ENCODE measurements around the gene HTRA2. TPM values are rescaled to one million over a fixed set of nuclear protein-coding genes. Genes with fewer than 3 reads are reported as not detected.
A peak's percentile ranks its signal among the peaks of the same experiment; 100 is the strongest.

HTRA2 gene
- total and polyA plus RNA-seq, 3 experiments from 2014 or later, result 26.0 to 82.1 (median 81.0) TPM

DNA sequence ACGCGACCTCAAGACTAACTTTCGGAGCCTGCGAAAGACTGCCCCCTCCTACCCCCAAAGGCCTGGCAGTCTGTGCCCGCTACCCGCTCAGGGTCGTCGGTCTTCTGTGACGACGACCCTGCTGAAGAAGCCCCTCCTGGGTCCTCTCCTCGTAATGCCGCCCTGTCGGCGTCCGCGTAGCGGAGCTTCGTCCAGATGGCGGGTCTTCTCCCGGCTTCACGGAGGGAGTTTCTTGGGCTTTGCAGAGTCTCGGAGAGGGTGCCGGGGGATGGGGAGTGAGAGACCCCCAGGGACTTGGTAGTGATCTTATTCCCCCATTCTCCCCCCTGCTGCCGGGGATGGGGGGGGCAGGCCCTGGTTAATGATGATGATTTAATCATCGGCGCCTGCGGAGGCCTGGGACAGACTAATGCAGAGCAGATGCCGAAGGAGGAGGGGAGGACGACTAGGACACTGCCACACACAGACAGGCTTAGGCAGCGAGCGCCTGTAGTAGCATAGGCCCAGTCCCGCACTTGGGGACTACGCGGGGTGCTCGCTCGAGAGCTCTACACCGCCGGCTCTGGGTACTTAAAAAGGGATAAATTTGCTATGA lies 21.7 kb upstream of the HTRA2 start:
- peak overlapping the region; percentile 95 to 100 (median 100) for H3K4me3 Mint-ChIP-seq
- peak overlapping the region; percentile 95 to 100 (median 100) for H3K27ac Mint-ChIP-seq
- H3K36me3 Mint-ChIP-seq, result peaks cover 10 to 33% (median 24%) of the 10 kb centered on the region in 3 donors
- peaks cover 35 to 57% of the 10 kb centered on the region in 2 donors for H3K27me3 Mint-ChIP-seq
- DNase-seq, result no peak
- peaks cover 36 to 59% (median 52%) of the 10 kb centered on the region in 3 donors for H3K4me1 Mint-ChIP-seq
- H3K9me3 ChIP-seq (ENCODE audit: low read length), result no peaks in the 10 kb centered on the region
- peaks cover 33% of the 10 kb centered on the region for H3K4me1 ChIP-seq (ENCODE audit: insufficient read depth, low read length)
- CTCF ChIA-PET, result interaction anchor here (1.4 to 2.4 kb wide), 2 partner anchors 23 to 27 kb away, joined by 3 to 7 read pairs; no protein-coding TSS in a partner anchor
- peaks cover 9% of the 10 kb centered on the region for H3K36me3 ChIP-seq (ENCODE audit: insufficient read depth, low read length)
- H3K9me3 Mint-ChIP-seq, result peaks cover 0 to 4% (median 0%) of the 10 kb centered on the region in 5 donors
- peak overlapping the region; percentile 100 for H3K4me3 ChIP-seq (ENCODE audit: low read length)
- H3K27me3 ChIP-seq (ENCODE audit: insufficient read depth, low read length, poor library complexity, severe bottlenecking), result peaks cover 6% of the 10 kb centered on the region
- H3K27ac ChIP-seq (ENCODE audit: low read depth, low read length), result peak overlapping the region; percentile 96
- POLR2A ChIA-PET, result interaction anchor here (0.5 to 1.9 kb wide), 3 partner anchors 8 to 298 kb away, joined by 3 to 10 read pairs (median 4); partner anchors contain the start of genes AUP1 and HTRA2

DNA sequence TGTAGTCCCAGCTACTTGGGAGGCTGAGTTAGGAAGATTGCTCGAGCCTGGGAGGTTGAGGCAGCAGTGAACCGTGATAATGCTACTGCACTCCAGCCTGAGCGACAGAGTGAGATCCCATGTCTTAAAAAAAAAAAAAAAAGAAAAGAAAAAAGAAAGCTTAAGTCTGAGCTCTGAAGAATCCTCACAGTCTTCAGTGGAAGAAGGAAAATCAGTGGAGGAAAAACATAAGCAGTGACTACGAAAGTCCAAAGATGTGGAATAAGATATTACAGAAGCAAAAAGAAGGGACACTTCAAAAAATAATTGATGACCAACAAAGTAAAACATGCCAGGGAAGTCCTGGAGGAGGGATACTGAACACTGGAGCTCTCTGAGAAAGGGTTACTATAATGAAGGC lies 19.5 kb upstream of the HTRA2 start:
- Mint-ChIP-seq H3K9me3 (peaks cover 0 to 4% (median 0%) of the 10 kb centered on the region in 5 donors), H3K27me3 (peaks cover 31 to 48% of the 10 kb centered on the region in 2 donors), H3K4me1 (peaks cover 31 to 49% (median 36%) of the 10 kb centered on the region in 3 donors), H3K36me3 (peaks cover 7 to 20% (median 14%) of the 10 kb centered on the region in 3 donors), H3K27ac (no peak overlapping the region), H3K4me3 (peak overlapping the region in 1 of 7 donors; percentile 1)
- H3K36me3 ChIP-seq (ENCODE audit: insufficient read depth, low read length), result peaks cover 2% of the 10 kb centered on the region
- H3K27ac ChIP-seq (ENCODE audit: low read depth, low read length), result no peak overlapping the region
- ChIA-PET CTCF (interaction anchor here (1.0 to 1.7 kb wide), 4 partner anchors 9 to 52 kb away, joined by 3 to 7 read pairs (median 4); partner anchors contain the start of genes CCDC142, TTC31 and WBP1), POLR2A (interaction anchor here (0.6 to 1.0 kb wide), 2 partner anchors 20 to 37 kb away, joined by 3 read pairs; partner anchors contain the start of gene HTRA2)
- peaks cover 25% of the 10 kb centered on the region for H3K27me3 ChIP-seq (ENCODE audit: insufficient read depth, low read length, poor library complexity, severe bottlenecking)
- H3K4me3 ChIP-seq (ENCODE audit: low read length), result no peak overlapping the region
- no peak for DNase-seq
- H3K4me1 ChIP-seq (ENCODE audit: insufficient read depth, low read length), result peaks cover 41% of the 10 kb centered on the region
- no peaks in the 10 kb centered on the region for H3K9me3 ChIP-seq (ENCODE audit: low read length)

DNA sequence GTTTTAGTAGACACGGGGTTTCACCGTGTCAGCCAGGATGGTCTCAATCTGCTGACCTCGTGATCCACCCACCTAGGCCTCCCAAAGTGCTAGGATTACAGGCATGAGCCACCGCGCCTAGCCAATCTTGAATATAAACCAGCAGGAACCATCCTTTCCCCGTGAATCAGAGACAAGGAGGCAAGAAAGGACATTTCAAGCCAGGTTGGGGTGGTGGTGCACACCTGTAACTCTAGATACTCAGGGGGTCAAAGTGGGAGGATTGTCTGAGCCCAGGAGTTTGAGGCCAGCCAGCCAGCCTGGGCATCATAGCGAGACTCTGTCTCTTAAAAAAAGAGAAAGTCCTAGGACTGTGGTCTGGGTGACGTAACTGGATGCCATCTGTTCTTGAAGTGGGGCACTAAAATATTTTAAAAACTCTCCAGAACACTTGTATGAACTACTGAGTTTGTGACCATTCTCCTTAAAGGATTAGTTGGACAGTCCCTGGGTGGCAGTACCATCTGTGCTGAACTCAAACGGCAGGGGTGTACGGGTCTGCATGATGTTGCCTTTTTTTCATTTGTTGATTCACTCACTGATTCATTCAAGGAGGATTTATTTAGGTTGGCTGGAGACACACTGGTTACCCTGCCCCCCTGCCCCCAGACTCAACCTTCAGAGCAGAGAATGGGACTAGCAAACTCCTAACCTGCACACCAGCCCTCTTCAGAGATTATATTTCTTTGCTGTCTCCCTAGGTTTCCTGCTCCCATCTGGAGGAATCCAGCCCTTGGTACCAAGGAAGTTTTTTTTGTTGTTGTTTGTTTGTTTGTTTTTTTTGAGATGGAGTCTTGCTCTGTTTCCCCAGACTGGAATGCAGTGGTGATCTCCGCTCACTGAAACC lies 18.4 kb upstream of the HTRA2 start:
- H3K27me3 Mint-ChIP-seq, result peaks cover 37 to 47% of the 10 kb centered on the region in 2 donors

DNA sequence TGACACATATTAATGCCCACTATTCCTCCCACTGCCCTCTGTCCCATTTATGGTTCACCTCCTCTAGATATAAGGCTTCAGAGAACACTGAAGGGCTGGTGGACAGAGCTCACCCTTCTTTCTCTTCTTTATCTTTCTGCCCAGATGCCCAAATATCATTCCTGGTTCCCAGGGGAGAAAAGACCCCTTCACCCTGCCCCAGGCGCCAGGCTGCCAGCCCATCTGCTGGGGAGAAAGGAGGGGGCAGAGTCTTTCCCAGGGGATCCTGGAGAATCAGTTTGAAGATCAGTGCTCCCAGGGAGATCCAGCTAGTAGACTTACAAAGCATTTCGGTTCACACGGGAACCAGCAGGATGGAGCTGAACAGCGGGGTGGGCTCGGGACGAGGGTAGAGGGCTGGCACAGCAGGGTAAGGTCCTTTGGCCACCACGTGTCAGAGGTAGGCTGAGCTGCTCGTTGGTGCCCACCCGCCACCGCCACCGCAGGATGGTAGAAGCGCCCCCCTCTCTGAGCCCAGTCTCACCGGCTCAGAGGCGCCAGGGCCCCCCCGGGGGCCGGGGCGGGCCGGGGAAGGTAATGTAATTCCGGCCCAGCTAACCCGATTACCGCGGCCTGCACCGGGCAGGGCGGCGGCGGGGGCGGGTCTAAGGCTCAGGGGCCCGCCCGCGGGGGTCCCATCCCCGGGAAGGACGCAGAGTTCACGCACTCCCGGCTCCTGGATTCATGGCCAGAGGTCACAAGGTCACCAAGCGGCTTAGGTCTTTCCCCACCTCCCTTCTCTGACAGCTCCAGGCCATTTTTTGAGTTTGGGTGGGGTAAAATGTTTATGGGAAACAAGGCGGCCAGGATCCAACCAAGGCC lies 16.8 kb upstream of the HTRA2 start:
- H3K9me3 ChIP-seq (ENCODE audit: low read length), result no peaks in the 10 kb centered on the region
- POLR2A ChIA-PET, result interaction anchor here (0.6 to 1.5 kb wide), 2 partner anchors 9 to 16 kb away, joined by 3 to 7 read pairs; partner anchors contain the start of gene AUP1
- H3K4me3 Mint-ChIP-seq, result peak overlapping the region in 5 of 7 donors; percentile 41 to 80 (median 47)
- peaks cover 46 to 59% of the 10 kb centered on the region in 2 donors for H3K27me3 Mint-ChIP-seq
- DNase-seq, result no peak
- no peaks in the 10 kb centered on the region for H3K9me3 Mint-ChIP-seq
- H3K36me3 ChIP-seq (ENCODE audit: insufficient read depth, low read length), result no peaks in the 10 kb centered on the region
- no peak overlapping the region for H3K4me3 ChIP-seq (ENCODE audit: low read length)
- CTCF ChIA-PET, result no interaction called here
- peaks cover 24 to 42% (median 25%) of the 10 kb centered on the region in 3 donors for H3K4me1 Mint-ChIP-seq
- H3K27ac Mint-ChIP-seq, result peak overlapping the region in 1 of 8 donors; percentile 29
- H3K4me1 ChIP-seq (ENCODE audit: insufficient read depth, low read length), result peaks cover 38% of the 10 kb centered on the region
- no peak overlapping the region for H3K27ac ChIP-seq (ENCODE audit: low read depth, low read length)
- H3K27me3 ChIP-seq (ENCODE audit: insufficient read depth, low read length, poor library complexity, severe bottlenecking), result peaks cover 49% of the 10 kb centered on the region
- peaks cover 0 to 2% (median 0%) of the 10 kb centered on the region in 3 donors for H3K36me3 Mint-ChIP-seq

More for the DNA sequence above, 18.4 kb upstream of the HTRA2 start:
- Mint-ChIP-seq H3K4me3 (peak overlapping the region in 2 of 7 donors; percentile 56 to 72), H3K27ac (peak overlapping the region in 1 of 8 donors; percentile 31), H3K4me1 (peaks cover 30 to 50% (median 33%) of the 10 kb centered on the region in 3 donors), H3K36me3 (peaks cover 7 to 14% (median 7%) of the 10 kb centered on the region in 3 donors), H3K9me3 (peaks cover 0 to 4% (median 0%) of the 10 kb centered on the region in 5 donors)
- ChIA-PET CTCF (interaction anchor here (1.0 to 1.6 kb wide), 2 partner anchors 11 to 20 kb away, joined by 3 to 5 read pairs; no protein-coding TSS in a partner anchor), POLR2A (interaction anchor here (0.7 kb wide), 1 partner anchor 35 kb away, joined by 7 read pairs; no protein-coding TSS in a partner anchor)
- DNase-seq, result no peak
- H3K9me3 ChIP-seq (ENCODE audit: low read length), result no peaks in the 10 kb centered on the region
- H3K4me1 ChIP-seq (ENCODE audit: insufficient read depth, low read length), result peaks cover 42% of the 10 kb centered on the region
- H3K27ac ChIP-seq (ENCODE audit: low read depth, low read length), result no peak overlapping the region
- H3K36me3 ChIP-seq (ENCODE audit: insufficient read depth, low read length), result no peaks in the 10 kb centered on the region
- no peak overlapping the region for H3K4me3 ChIP-seq (ENCODE audit: low read length)
- H3K27me3 ChIP-seq (ENCODE audit: insufficient read depth, low read length, poor library complexity, severe bottlenecking), result peaks cover 34% of the 10 kb centered on the region

DNA sequence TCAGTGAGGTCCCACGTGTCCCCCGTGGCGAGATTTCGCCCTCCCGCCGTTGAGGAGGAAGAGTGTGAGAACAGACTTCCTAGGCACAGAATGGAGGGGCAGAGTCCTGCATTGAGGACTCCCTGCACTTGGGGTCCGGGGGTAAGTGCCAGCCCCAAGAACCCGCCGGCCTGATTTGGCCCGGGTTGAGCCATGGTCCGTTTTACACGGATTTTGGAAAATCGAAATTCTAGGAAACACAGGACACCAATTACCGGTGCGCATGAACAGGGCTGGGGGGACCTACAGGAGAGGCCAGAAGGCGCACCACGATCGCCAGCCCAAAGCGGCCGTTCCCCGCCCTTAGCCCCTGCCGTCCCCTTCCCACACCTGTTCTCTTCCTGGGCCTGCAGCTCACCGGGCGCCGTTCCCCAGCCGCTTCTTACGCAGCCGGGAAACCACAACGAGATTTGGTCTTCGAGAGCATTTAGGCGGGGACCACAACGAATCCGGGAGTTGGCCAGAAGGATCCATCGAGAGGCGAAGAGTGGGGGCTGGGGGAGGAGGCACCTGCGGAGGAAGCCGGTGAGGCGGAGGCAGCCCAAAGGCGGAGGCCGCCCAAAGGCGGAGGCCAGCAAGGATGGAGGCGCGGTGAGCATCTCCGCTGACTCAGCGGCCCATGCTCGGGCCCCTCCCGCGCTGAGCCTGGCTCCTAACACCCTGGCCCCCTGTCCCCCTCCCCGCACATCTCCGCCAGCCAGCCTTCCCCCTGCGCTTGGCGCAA lies 15.9 kb upstream of the HTRA2 start:
- Histone ChIP-seq H3K36me3 (ENCODE audit: insufficient read depth, low read length) (no peaks in the 10 kb centered on the region), H3K27me3 (ENCODE audit: insufficient read depth, low read length, poor library complexity, severe bottlenecking) (peaks cover 58% of the 10 kb centered on the region), H3K4me1 (ENCODE audit: insufficient read depth, low read length) (peaks cover 33% of the 10 kb centered on the region), H3K27ac (ENCODE audit: low read depth, low read length) (no peak overlapping the region), H3K9me3 (ENCODE audit: low read length) (no peaks in the 10 kb centered on the region), H3K4me3 (ENCODE audit: low read length) (no peak overlapping the region)
- H3K27ac Mint-ChIP-seq, result peak overlapping the region in 1 of 8 donors; percentile 29
- ChIA-PET CTCF (interaction anchor here (1.6 kb wide), 1 partner anchor 13 kb away, joined by 3 read pairs; no protein-coding TSS in a partner anchor), POLR2A (interaction anchor here (1.5 kb wide), 1 partner anchor 10 kb away, joined by 7 read pairs; no protein-coding TSS in a partner anchor)
- peak overlapping the region; percentile 41 to 82 (median 48) for H3K4me3 Mint-ChIP-seq
- no peaks in the 10 kb centered on the region for H3K9me3 Mint-ChIP-seq
- H3K4me1 Mint-ChIP-seq, result peaks cover 17 to 34% (median 18%) of the 10 kb centered on the region in 3 donors
- H3K36me3 Mint-ChIP-seq, result no peaks in the 10 kb centered on the region
- H3K27me3 Mint-ChIP-seq, result peaks cover 51 to 67% of the 10 kb centered on the region in 2 donors
- DNase-seq, result peak in 2 of 5 donors; percentile 7 to 25

DNA sequence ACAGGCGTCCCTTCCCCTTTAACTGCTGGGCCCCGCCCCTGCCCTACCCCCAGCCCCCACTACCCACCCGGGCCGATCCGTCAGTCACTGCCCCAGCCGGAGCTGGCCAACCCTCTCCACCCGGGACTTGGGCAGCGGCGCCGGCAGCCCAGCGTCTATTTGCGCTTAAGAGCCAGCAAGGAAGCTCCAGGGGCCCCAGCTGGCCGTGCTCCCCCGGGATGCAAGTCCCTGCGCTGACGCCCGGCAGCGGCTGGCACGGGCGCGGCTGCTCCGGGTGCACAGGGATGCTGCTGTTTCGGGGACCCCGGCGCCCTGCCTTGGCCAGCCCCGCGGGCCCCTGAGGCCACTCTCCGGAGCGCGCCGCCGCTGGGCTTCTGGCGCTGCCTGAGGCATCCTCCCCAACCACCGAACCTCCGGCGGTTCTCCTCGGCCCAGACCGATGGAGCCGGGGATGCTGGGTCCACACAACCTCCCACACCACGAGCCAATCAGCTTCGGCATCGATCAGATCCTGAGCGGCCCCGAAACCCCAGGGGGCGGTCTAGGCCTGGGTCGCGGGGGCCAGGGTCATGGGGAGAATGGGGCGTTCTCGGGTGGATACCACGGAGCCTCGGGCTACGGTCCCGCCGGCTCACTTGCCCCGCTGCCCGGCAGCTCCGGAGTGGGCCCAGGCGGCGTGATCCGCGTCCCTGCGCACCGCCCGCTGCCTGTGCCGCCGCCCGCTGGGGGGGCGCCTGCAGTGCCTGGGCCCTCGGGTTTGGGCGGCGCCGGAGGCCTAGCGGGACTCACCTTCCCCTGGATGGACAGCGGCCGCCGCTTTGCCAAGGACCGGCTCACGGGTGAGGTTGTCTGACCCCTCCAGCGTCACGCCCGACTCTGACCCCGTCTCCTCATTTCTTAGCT lies 15.1 kb upstream of the HTRA2 start, which contains the start of gene TLX2:
TSS of gene TLX2 (plus strand) at position 83 of the 903 bp plus-strand sequence. CDS start at position 440, 357 bp downstream.
- Mint-ChIP-seq H3K27me3 (peaks cover 60 to 74% of the 10 kb centered on the region in 2 donors), H3K27ac (peak within 1 kb of the TSS in 1 of 8 donors; percentile 29), H3K36me3 (no peaks in the 10 kb centered on the region), H3K4me1 (peaks cover 15 to 32% (median 18%) of the 10 kb centered on the region in 3 donors), H3K4me3 (peak within 1 kb of the TSS; percentile 48 to 85 (median 68)), H3K9me3 (no peaks in the 10 kb centered on the region)
- Histone ChIP-seq H3K4me3 (ENCODE audit: low read length) (no peak within 1 kb of the TSS), H3K9me3 (ENCODE audit: low read length) (no peaks in the 10 kb centered on the region), H3K27ac (ENCODE audit: low read depth, low read length) (no peak within 1 kb of the TSS), H3K36me3 (ENCODE audit: insufficient read depth, low read length) (no peaks in the 10 kb centered on the region), H3K27me3 (ENCODE audit: insufficient read depth, low read length, poor library complexity, severe bottlenecking) (peaks cover 66% of the 10 kb centered on the region), H3K4me1 (ENCODE audit: insufficient read depth, low read length) (peaks cover 33% of the 10 kb centered on the region)
- ChIA-PET POLR2A (no interaction called here), CTCF (interaction anchor here (1.6 kb wide), 1 partner anchor 14 kb away, joined by 3 read pairs; no protein-coding TSS in a partner anchor)
- peak in 1 of 5 donors; percentile 18 for DNase-seq

All from CD8-positive, alpha-beta memory T cell (primary cell).